Natural killer cell (primary cell): Measurements from ENCODE around the gene MYLK. TPM values are rescaled to one million over a fixed set of nuclear protein-coding genes. Genes with fewer than 3 reads are reported as not detected.

ENCODE experiments used
- ATAC-seq, 3 donors: fragments of 150-1000 bp in 2 of 3; fragments of 200-7000 bp in 1 of 3; cut with Tn5 transposase; 1 replicate in 1 of 3; 2 replicates in 2 of 3; pipeline ENCODE4 v1.10.0; 2021; ENCODE audit warnings: mild to moderate bottlenecking in 2 of 3, moderate library complexity in 2 of 3
- DNase-seq, 2 donors: peaks; one replicate each; pipeline versions ENCODE4 v3.0.0 to v3.0.0-alpha.2; 2013 to 2021; ENCODE audit warnings: mixed read lengths in 1 of 2
- H3K27ac ChIP-seq: one replicate; pipeline ENCODE4 v1.5.1; 2013; ENCODE audit warnings: mild to moderate bottlenecking, low read length
- H3K27me3 ChIP-seq: one replicate; pipeline ENCODE4 v1.6.1; 2013; ENCODE audit warnings: low read length; ENCODE audit not compliant: control insufficient read depth, insufficient read depth
- H3K36me3 ChIP-seq: one replicate; pipeline ENCODE4 v1.6.1; 2013; ENCODE audit warnings: low read length; ENCODE audit not compliant: control insufficient read depth, insufficient read depth
- H3K4me1 ChIP-seq: one replicate; pipeline ENCODE4 v1.6.1; 2013; ENCODE audit warnings: low read length; ENCODE audit not compliant: control insufficient read depth, insufficient read depth
- H3K4me3 ChIP-seq: one replicate; pipeline ENCODE4 v1.5.1; 2013; ENCODE audit warnings: low read length
- H3K9me3 ChIP-seq: one replicate; pipeline ENCODE4 v1.6.1; 2013; ENCODE audit warnings: low read length; ENCODE audit not compliant: control insufficient read depth, insufficient read depth
- H3K27ac Mint-ChIP-seq, 2 donors: one replicate each; pipeline ENCODE4 v1.8.0; 2022; ENCODE audit warnings: mild to moderate bottlenecking in 2 of 2, mixed read lengths in 2 of 2, moderate library complexity in 1 of 2
- H3K27me3 Mint-ChIP-seq, 2 donors: one replicate each; pipeline ENCODE4 v1.8.0; 2022; ENCODE audit warnings: low read depth in 2 of 2, mixed read lengths in 2 of 2
- H3K36me3 Mint-ChIP-seq: one replicate; pipeline ENCODE4 v1.8.0; 2022; ENCODE audit warnings: mixed read lengths
- H3K4me1 Mint-ChIP-seq, 2 donors: one replicate each; pipeline ENCODE4 v1.8.0; 2022; ENCODE audit warnings: mixed read lengths in 2 of 2
- H3K4me3 Mint-ChIP-seq: one replicate; pipeline ENCODE4 v1.8.0; 2022; ENCODE audit warnings: mild to moderate bottlenecking, moderate library complexity, mixed read lengths
- H3K9me3 Mint-ChIP-seq, 2 donors: one replicate each; pipeline ENCODE4 v1.8.0; 2022; ENCODE audit warnings: mixed read lengths in 2 of 2
- CTCF ChIP-seq: fragments of 200-600 bp; IDR thresholded peaks from one replicate; pipeline ENCODE4 v1.8.0; 2022; ENCODE audit warnings: antibody characterized with exemption
- WGBS: methylation state at CpG from one replicate; pipeline ENCODE4 v1.1.7; 2013; ENCODE audit warnings: missing lambda C conversion rate; ENCODE audit not compliant: insufficient coverage; 5-methylcytosine and 5-hydroxymethylcytosine counted together
- intact Hi-C: fragments of 100-400 bp; cut with micrococcal nuclease; formaldehyde crosslinking; loops from one replicate; pipeline ENCODE4 v1.14.2; 2022
- total RNA-seq, 4 donors: library from RNA; stranded (reverse); fragments of 120-200 nt in 1 of 4; gene quantifications; one replicate each; pipeline versions ENCODE4 v1.2.3 to v1.2.4, GENCODE V29; 2013 to 2022

Gene MYLK
- total RNA-seq, 3 donors from 2014 or later (not counting 1 experiment from before 2014, with no cell fraction given), result 0.39 to 5.4 (median 3.4) TPM

GRCh38 chr3:123799544-123800361 is 84.4 kb downstream of the MYLK start:
- intact Hi-C loops, result no loop called here
- ATAC-seq (no peak), DNase-seq (no peak)
- H3K27me3 Mint-ChIP-seq, result no peaks in the 10 kb centered on the region
- H3K36me3 Mint-ChIP-seq, result no peaks in the 10 kb centered on the region
- no peaks in the 10 kb centered on the region for H3K4me1 Mint-ChIP-seq
- H3K9me3 Mint-ChIP-seq, result no peaks in the 10 kb centered on the region
- TF ChIP-seq CTCF, result no peak
- Histone ChIP-seq H3K4me3 (no peak overlapping the region), H3K27me3 (no peaks in the 10 kb centered on the region), H3K36me3 (no peaks in the 10 kb centered on the region), H3K27ac (no peak overlapping the region), H3K4me1 (no peaks in the 10 kb centered on the region), H3K9me3 (no peaks in the 10 kb centered on the region)
- H3K27ac Mint-ChIP-seq, result no peak overlapping the region
- 88% methylated on average over 22 of the region's 22 CpGs for WGBS
- no peak overlapping the region for H3K4me3 Mint-ChIP-seq

- DNase-seq, result no peak
- Histone ChIP-seq H3K9me3 (no peaks in the 10 kb centered on the region), H3K4me3 (no peak overlapping the region), H3K27me3 (no peaks in the 10 kb centered on the region), H3K36me3 (no peaks in the 10 kb centered on the region), H3K27ac (no peak overlapping the region), H3K4me1 (no peaks in the 10 kb centered on the region)
- Mint-ChIP-seq H3K4me1 (no peaks in the 10 kb centered on the region), H3K36me3 (no peaks in the 10 kb centered on the region), H3K27me3 (no peaks in the 10 kb centered on the region), H3K4me3 (no peak overlapping the region), H3K9me3 (no peaks in the 10 kb centered on the region), H3K27ac (no peak overlapping the region)
- intact Hi-C loops, result no loop called here
- ATAC-seq, result no peak
- WGBS, result 93% methylated on average over 3 of the region's 4 CpGs
- no peak for TF ChIP-seq CTCF
Observed at GRCh38 chr3:123798550-123798949, 85.6 kb downstream of the MYLK start.

GRCh38 chr3:123795471-123796251 is 88.5 kb downstream of the MYLK start:
- Mint-ChIP-seq H3K27ac (no peak overlapping the region), H3K36me3 (no peaks in the 10 kb centered on the region), H3K27me3 (peaks cover 3 to 9% of the 10 kb centered on the region in 2 donors), H3K9me3 (no peaks in the 10 kb centered on the region), H3K4me1 (no peaks in the 10 kb centered on the region), H3K4me3 (no peak overlapping the region)
- WGBS, result 80% methylated on average over 4 of the region's 4 CpGs
- H3K36me3 ChIP-seq, result no peaks in the 10 kb centered on the region
- H3K4me3 ChIP-seq, result no peak overlapping the region
- ATAC-seq, result no peak
- no peaks in the 10 kb centered on the region for H3K27me3 ChIP-seq
- no peaks in the 10 kb centered on the region for H3K4me1 ChIP-seq
- no peaks in the 10 kb centered on the region for H3K9me3 ChIP-seq
- DNase-seq, result no peak
- no peak overlapping the region for H3K27ac ChIP-seq
- TF ChIP-seq CTCF, result no peak
- intact Hi-C loops, result no loop called here
